Panc1 (cell line): ENCODE data around the gene UFSP1. TPM values are rescaled to one million over a fixed set of nuclear protein-coding genes. Genes with fewer than 3 reads are reported as not detected.

Experiments used
- ATAC-seq: fragments of 200-7000 bp; cut with Tn5 transposase; 2 replicates; pipeline ENCODE4 v1.9.1; 2020; ENCODE audit warnings: mild to moderate bottlenecking, moderate library complexity
- BruUV-seq: library from RNA; stranded (reverse); fragments of 400-500 nt; replicated peaks from 2 replicates; lab custom pipeline; 2021; lab: Mats Ljungman, UMichigan
- CTCF ChIA-PET: fragments of 300-600 bp; sonication (Branson Sonifier 250); formaldehyde crosslinking; loops from one replicate; lab custom pipeline; 2022; ENCODE audit warnings: antibody characterized with exemption; lab: Charles Lee
- POLR2A ChIA-PET: fragments of 300-600 bp; sonication (Branson Sonifier 250); formaldehyde crosslinking; loops from one replicate; lab custom pipeline; 2022; ENCODE audit warnings: antibody characterized with exemption; lab: Charles Lee
- DNase-seq: peaks from one replicate; pipeline ENCODE4 v3.0.0-alpha.2; 2010; ENCODE audit warnings: low read depth, low spot score
- H3K27ac ChIP-seq: 2 replicates; pipeline ENCODE4 v1.5.1; 2011; ENCODE audit warnings: mild to moderate bottlenecking, low read length, inconsistent platforms
- H3K27me3 ChIP-seq: fragments of 200-500 bp; sonication (Bioruptor generic); 2 replicates; pipeline ENCODE4 v1.6.0; 2014; ENCODE audit warnings: low read length, inconsistent platforms; ENCODE audit not compliant: control insufficient read depth, insufficient read depth
- H3K36me3 ChIP-seq: fragments of 200-500 bp; sonication (Bioruptor generic); 2 replicates; pipeline ENCODE4 v1.5.1; 2014; ENCODE audit warnings: inconsistent platforms, mild to moderate bottlenecking, low read length, moderate library complexity; ENCODE audit not compliant: control insufficient read depth, insufficient read depth
- H3K4me1 ChIP-seq: 2 replicates; pipeline ENCODE4 v1.5.1; 2011; ENCODE audit warnings: inconsistent platforms, mild to moderate bottlenecking, low read length, moderate library complexity; ENCODE audit not compliant: control insufficient read depth, insufficient read depth
- H3K4me3 ChIP-seq, 2 experiments: 2 replicates each; pipeline ENCODE4 v1.5.1; 2011 to 2012; ENCODE audit warnings: low read depth in 2 of 2, low read length in 2 of 2, mild to moderate bottlenecking in 2 of 2, inconsistent platforms in 1 of 2, moderate library complexity in 1 of 2
- H3K9me3 ChIP-seq: fragments of 200-500 bp; sonication (Bioruptor generic); 2 replicates; pipeline ENCODE4 v1.5.1; 2014; ENCODE audit warnings: low read depth, mild to moderate bottlenecking, inconsistent platforms, low read length, moderate library complexity; ENCODE audit not compliant: control insufficient read depth, insufficient read depth
- POLR2AphosphoS5 ChIP-seq: IDR thresholded peaks from 2 replicates; pipeline ENCODE4 v1.6.1; 2012; ENCODE audit warnings: mild to moderate bottlenecking, low read depth, low read length, moderate library complexity
- SIN3A ChIP-seq: IDR thresholded peaks from 2 replicates; pipeline ENCODE4 v1.6.1; 2012; ENCODE audit warnings: low read depth, mild to moderate bottlenecking, low read length, moderate library complexity, borderline replicate concordance; ENCODE audit not compliant: insufficient read depth
- TCF7L2 ChIP-seq: IDR thresholded peaks from 2 replicates; pipeline ENCODE4 v1.6.1; 2011; ENCODE audit warnings: mild to moderate bottlenecking, low read depth, low read length, inconsistent platforms
- in situ Hi-C: cut with HindIII; loops from 2 replicates; pipeline ENCODE4 v1.10.0; 2016; ENCODE audit warnings: low sequenced_read_pairs, low pct_unique_long_range_greater_than_20kb
- intact Hi-C: fragments of 100-400 bp; cut with micrococcal nuclease; formaldehyde crosslinking; loops from one replicate; pipeline ENCODE4 v1.10.0; 2022; ENCODE audit not compliant: unreplicated experiment
- total RNA-seq: library from RNA; stranded (reverse); gene quantifications from one replicate; pipeline ENCODE4 v1.2.1, GENCODE V29; 2021; ENCODE audit not compliant: unreplicated experiment
- TF ChIP-seq, protein P1 (sequence below): fragments of 450-650 bp; IDR thresholded peaks from 2 replicates; pipeline ENCODE4 v1.5.1; 2017; ENCODE audit warnings: mild to moderate bottlenecking
- TF ChIP-seq, protein P2 (sequence below), 2 experiments: IDR thresholded peaks; 2 replicates each; pipeline ENCODE4 v1.6.1; 2011 to 2012; ENCODE audit warnings: low read depth in 2 of 2, control low read depth in 1 of 2, low read length in 1 of 2, mild to moderate bottlenecking in 1 of 2, moderate library complexity in 1 of 2; ENCODE audit not compliant: insufficient read depth in 1 of 2

Gene UFSP1
- total RNA-seq, 1 experiment from 2014 or later: 3.3 TPM

DNA sequence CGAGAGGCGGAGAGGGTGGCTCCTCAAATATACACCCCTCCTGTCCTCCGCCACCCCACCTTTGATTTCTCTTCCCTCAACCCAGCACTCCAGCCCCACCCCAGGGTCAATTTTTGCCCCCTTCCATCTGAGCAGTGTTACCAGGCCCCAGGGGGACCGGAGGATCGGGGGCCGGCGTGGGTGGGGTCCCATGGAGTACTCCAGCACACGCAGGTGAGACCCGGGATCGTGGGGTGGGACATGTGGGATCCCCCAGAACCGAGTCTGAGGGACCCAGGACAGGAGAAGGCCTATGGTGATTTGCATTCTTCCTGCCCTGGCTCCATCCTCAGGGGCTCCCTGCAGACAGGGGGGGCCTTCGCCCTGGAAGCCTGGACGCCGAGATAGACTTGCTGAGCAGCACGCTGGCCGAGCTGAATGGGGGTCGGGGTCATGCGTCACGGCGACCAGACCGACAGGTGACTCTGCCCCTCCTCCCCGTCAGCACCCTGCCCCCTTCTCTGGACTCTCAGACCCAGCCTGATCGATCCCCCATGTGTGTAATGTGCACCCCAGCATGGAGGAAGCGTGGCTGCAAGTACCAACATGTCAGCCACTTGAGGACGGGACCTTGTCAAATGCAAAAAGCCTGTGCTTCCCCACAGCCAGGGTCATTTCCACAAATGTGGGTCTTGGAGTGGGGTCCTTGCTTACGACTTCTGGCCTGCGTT is 21.6 kb downstream of the UFSP1 start:
- H3K36me3 ChIP-seq: peaks cover 2% of the 10 kb centered on the region; the same call in 1 of the 2 replicates
- in situ Hi-C loops (no loop called here), intact Hi-C loops (no loop called here)
- ChIA-PET POLR2A (no interaction called here), CTCF (no interaction called here)
- H3K4me1 ChIP-seq: peaks cover 10% of the 10 kb centered on the region
- H3K9me3 ChIP-seq: no peaks in the 10 kb centered on the region
- BruUV-seq: no TSS peak
- no peak overlapping the region for H3K27ac ChIP-seq
- TF ChIP-seq SIN3A: no peak
- TF ChIP-seq TCF7L2: no peak
- no peak for TF ChIP-seq POLR2AphosphoS5
- TF ChIP-seq, protein P1, sequence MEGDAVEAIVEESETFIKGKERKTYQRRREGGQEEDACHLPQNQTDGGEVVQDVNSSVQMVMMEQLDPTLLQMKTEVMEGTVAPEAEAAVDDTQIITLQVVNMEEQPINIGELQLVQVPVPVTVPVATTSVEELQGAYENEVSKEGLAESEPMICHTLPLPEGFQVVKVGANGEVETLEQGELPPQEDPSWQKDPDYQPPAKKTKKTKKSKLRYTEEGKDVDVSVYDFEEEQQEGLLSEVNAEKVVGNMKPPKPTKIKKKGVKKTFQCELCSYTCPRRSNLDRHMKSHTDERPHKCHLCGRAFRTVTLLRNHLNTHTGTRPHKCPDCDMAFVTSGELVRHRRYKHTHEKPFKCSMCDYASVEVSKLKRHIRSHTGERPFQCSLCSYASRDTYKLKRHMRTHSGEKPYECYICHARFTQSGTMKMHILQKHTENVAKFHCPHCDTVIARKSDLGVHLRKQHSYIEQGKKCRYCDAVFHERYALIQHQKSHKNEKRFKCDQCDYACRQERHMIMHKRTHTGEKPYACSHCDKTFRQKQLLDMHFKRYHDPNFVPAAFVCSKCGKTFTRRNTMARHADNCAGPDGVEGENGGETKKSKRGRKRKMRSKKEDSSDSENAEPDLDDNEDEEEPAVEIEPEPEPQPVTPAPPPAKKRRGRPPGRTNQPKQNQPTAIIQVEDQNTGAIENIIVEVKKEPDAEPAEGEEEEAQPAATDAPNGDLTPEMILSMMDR: no peak
- TF ChIP-seq, protein P2, sequence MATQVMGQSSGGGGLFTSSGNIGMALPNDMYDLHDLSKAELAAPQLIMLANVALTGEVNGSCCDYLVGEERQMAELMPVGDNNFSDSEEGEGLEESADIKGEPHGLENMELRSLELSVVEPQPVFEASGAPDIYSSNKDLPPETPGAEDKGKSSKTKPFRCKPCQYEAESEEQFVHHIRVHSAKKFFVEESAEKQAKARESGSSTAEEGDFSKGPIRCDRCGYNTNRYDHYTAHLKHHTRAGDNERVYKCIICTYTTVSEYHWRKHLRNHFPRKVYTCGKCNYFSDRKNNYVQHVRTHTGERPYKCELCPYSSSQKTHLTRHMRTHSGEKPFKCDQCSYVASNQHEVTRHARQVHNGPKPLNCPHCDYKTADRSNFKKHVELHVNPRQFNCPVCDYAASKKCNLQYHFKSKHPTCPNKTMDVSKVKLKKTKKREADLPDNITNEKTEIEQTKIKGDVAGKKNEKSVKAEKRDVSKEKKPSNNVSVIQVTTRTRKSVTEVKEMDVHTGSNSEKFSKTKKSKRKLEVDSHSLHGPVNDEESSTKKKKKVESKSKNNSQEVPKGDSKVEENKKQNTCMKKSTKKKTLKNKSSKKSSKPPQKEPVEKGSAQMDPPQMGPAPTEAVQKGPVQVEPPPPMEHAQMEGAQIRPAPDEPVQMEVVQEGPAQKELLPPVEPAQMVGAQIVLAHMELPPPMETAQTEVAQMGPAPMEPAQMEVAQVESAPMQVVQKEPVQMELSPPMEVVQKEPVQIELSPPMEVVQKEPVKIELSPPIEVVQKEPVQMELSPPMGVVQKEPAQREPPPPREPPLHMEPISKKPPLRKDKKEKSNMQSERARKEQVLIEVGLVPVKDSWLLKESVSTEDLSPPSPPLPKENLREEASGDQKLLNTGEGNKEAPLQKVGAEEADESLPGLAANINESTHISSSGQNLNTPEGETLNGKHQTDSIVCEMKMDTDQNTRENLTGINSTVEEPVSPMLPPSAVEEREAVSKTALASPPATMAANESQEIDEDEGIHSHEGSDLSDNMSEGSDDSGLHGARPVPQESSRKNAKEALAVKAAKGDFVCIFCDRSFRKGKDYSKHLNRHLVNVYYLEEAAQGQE (IDR thresholded peaks at IDR 0.05; ENCODE audit: insufficient read depth in 1 of 2, low read depth in 2 of 2, low read length in 1 of 2): no peak
- no peak overlapping the region for H3K4me3 ChIP-seq
- H3K27me3 ChIP-seq: no peaks in the 10 kb centered on the region
- ATAC-seq: no peak
- DNase-seq: no peak

DNA sequence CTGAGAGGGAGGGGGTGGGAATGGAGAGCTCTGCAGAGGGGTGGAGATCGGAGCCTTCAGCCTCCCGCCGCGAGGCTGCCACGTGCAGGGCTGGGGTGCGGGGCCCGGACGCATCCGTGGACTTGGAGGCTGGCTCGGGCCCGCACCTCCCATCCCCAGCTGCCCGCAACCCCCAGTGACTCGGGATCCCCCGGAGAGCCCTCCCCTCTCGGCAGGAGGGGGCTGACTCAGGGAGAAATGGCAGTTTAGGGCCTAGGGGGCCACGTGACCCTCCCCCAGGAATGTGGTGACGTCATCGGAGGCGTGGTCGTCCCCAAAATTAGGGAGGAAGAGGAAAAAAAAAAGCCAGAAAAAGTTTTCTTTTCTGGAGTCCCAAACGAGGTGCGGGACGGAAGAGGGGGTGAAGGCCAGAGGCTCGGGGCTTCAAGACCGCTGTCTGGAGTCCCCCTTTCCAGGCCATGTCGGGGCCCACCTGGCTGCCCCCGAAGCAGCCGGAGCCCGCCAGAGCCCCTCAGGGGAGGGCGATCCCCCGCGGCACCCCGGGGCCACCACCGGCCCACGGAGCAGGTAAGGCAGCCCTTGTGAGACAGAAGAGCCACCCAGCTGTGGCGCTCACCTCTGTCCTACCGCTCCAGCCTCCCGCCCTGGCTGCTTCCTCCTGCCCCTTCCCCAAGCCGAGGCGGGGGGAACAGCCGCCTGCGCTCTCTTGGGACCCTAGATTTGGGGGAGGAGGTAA is 22.3 kb downstream of the UFSP1 start, which contains the start of gene TRIP6:
Gene TRIP6, plus strand, starts transcription at position 348 of the 736 bp plus-strand sequence. Its CDS starts 111 bp downstream, at position 459.
- Histone ChIP-seq H3K27me3 (no peaks in the 10 kb centered on the region), H3K36me3 (peaks cover 2% of the 10 kb centered on the region; the same call in 1 of the 2 replicates), H3K4me3 (no peak within 1 kb of the TSS), H3K9me3 (no peaks in the 10 kb centered on the region), H3K27ac (peak within 1 kb of the TSS; percentile 41; the same call in 1 of the 2 replicates), H3K4me1 (peaks cover 10% of the 10 kb centered on the region)
- intact Hi-C loops (no loop called here), in situ Hi-C loops (no loop called here)
- BruUV-seq: no TSS peak
- no peak for TF ChIP-seq POLR2AphosphoS5
- TF ChIP-seq TCF7L2: no peak
- no peak for TF ChIP-seq SIN3A
- TF ChIP-seq, protein P2 (IDR thresholded peaks at IDR 0.05; ENCODE audit: insufficient read depth in 1 of 2, low read depth in 2 of 2, low read length in 1 of 2): no peak
- TF ChIP-seq, protein P1: no peak
- ATAC-seq (peak; percentile 55), DNase-seq (no peak)
- ChIA-PET CTCF (no interaction called here), POLR2A (interaction anchor here (0.5 kb wide), 1 partner anchor 30 kb away, joined by 12 read pairs; no protein-coding TSS in a partner anchor)
